Activated naive CD4-positive, alpha-beta T cell treated with Interleukin-2 at 50 U/mL for 16 hours (primary cell): Measurements from ENCODE around the gene DNAJB14.

Experiments
- DNase-seq: peaks from one replicate; pipeline ENCODE4 v3.0.0-alpha.2; 2020

DNAJB14 gene

DNA sequence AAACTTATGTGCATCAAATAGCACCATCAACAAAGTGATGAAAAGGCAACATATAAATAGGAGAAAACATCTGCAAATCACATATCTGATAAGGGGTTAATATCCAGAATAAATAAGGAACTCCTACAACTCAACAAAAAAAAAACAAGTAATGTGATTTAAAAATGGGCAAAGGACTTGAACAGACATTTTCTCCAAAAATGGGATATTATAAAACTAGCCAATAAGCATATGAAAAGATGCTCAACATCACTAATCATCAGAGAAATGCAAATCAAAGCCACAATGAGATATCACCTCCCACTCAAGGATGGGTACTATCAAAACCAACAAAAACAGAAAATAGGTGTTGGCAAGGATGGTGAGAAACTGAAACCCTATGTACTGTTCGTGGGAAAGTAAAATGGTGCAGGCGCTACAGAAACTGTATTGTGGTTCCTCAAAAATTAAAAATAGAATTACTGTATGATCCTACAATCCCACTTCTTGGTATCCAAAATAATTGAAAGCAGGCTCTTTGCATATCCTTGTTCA lies 2.4 kb downstream of the DNAJB14 start:
- DNase-seq = no peak

DNA sequence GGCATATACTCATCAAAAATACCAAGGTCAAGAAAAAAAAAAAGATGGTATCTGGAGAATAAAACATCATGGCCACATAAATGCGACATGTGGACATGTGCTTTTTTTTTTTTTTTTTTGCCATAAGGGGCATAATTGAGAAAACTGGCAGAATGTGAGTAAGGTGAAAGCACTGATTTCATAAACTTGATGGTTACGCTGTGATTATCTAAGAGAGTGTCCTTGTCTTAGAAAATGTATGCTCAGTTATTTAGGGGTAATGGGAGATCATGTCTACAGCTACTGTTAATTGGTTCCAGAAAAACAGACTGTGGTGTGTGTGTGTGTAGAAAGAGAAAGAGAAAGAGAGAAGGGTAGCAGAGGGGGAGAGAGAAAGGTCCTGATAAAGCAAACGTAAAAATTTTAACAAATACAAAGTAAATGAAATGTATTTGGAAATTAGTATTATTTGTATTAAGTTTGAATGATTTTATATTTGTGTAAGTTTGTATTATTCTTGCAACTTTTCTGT lies 8.1 kb downstream of the DNAJB14 start:
- no peak for DNase-seq

GRCh38 chr4:99934891-99935290 lies 11.5 kb downstream of the DNAJB14 start:
- DNase-seq = no peak

- no peak for DNase-seq
Observed at GRCh38 chr4:99927566-99927965, 18.9 kb downstream of the DNAJB14 start.

GRCh38 chr4:99921174-99921573 lies 25.2 kb downstream of the DNAJB14 start:
- DNase-seq = no peak

GRCh38 chr4:99918656-99919055 lies 27.8 kb downstream of the DNAJB14 start:
- no peak for DNase-seq

DNA sequence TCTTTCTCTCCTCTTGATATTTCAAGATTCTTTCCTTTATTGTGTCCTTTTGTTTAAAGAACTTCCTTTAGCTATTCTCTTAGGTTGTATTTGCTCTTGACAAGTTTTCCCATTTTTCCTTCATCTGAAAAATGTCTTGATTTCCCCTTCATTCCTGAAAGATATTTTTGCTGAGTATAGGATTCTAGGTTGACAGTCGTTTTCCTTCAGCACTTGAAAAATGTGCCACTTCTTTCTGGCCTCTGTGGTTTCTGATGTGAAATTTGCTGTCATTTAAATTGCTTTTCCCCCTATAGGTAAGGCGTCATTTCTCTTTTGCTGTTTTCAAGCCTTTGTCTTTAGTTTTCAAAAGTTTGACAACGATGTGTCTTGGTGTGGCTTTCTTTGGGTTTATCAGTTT lies 28.8 kb downstream of the DNAJB14 start:
- DNase-seq = no peak

DNA sequence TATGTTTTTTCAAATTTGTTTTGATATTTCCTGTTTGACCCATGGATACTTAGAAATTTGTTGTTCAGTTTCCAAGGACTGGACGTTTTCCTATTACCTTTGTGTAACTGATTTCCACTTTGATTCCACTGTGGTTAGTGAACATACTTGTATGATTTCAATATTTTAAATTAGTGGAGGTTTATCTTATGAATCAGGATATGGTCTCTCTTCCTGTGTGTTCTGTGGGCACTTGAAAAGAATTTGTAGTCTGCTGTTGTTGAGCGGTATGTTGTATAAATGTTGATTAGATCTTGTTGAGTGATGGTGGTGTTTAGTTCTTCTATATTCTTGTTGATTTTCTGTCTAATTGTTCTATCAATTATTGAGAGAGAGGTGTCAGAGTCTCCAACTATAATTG lies 31.0 kb downstream of the DNAJB14 start:
- no peak for DNase-seq

DNA sequence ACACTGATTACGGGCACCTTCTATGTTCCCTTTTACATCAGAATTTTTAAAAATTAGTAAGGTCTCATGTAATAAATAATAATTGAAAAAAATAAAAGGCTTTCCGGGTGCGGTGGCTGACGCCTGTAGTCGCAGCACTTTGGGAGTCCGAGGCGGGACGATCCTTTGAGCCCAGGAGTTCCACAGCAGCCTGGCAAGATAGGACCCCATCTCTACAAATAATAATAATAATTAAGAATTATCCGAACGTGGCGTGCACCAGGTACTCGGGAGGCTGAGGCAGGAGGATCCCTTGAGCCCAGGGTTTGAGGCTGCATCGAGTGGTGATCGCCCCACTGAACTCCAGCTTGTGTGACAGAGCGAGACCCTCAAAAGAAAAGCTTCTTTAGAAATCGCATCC lies 51.4 kb downstream of the DNAJB14 start:
- DNase-seq = no peak

- DNase-seq = peak; percentile 91
Observed at GRCh38 chr4:99894161-99894997, 52.0 kb downstream of the DNAJB14 start, which contains the start of gene LAMTOR3. TSS of gene LAMTOR3 (minus strand) at chr4:99894427. CDS start at chr4:99893963, 464 bp downstream.

GRCh38 chr4:99893839-99894160 lies 52.6 kb downstream of the DNAJB14 start:
- no peak for DNase-seq

DNA sequence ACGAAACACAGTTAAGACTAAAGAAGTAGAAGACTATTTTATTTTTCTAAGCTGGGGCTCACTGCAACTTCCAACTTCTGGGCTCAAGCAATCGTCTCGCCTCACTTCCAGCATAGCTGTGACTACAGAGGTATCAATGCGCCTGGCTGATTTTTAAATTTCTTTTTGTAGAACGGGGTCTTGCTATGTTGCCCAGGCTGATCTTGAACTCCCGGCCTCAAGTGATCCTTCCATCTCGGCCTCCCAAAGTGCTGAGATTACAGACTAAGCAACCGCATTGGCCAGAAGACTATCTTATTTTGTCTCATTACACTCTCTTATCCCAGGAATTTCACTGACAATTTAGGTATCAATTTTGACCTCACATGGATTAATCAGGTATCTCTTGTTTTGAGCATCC lies 53.4 kb downstream of the DNAJB14 start:
- DNase-seq = no peak

DNA sequence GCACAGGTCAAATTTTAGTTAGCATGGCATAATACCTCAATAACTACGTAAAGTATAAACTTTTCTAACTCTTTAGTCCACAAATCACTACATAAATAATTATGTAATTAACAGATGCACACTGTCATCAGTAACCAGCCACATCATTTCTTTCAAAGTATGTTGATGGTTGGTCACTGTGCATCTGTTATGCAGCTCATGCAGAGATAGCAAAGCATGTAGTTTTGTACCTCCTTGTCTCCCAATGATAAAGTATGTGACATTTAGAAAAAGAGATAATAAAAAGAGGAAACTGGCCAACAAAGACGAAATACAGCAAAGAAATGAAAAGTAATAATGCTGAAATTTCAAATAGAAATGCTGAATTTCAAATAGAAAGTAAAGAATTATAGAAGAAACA lies 55.1 kb downstream of the DNAJB14 start:
- DNase-seq = no peak

- no peak for DNase-seq
Observed at GRCh38 chr4:99887837-99888236, 58.6 kb downstream of the DNAJB14 start.

DNA sequence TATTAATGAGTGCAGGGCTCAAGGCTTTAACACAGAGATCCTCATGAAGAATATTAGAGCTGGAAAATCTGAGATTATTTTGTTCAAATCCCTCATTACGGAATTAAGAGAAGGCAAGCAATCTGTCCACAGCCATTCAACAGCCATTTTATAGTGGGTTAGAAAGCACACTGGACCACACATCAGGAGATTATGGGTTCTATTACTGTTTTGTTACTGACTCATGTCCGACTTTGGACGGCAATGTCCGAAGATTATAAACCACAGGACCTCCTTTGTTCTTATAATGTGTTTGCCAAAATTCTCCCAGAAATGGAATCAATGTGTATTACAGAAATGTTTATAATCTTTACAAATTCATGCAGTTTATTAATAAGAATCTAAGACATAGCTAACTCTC lies 60.3 kb downstream of the DNAJB14 start:
- no peak for DNase-seq

DNA sequence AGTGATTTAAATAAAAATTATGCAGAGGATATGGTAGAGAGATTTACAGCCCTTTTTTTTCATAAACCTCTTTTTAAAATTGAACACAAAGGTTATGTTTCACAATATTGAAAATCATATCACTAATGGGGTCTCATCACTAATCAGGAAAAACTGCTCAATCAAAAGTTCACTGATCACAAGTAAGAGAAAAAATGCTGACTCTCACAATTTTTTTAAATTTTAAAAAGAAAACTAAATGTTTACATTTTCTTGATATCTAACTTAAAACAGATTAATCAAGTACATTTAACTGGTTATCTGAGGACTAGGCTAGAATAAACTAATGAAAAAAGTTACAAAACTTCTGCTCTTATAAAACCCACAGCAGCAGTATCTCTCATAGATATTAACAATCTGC lies 60.7 kb downstream of the DNAJB14 start:
- no peak for DNase-seq

- no peak for DNase-seq
Observed at GRCh38 chr4:99885063-99885664, 61.3 kb downstream of the DNAJB14 start.

GRCh38 chr4:99879458-99879857 lies 67.0 kb downstream of the DNAJB14 start:
- no peak for DNase-seq

DNA sequence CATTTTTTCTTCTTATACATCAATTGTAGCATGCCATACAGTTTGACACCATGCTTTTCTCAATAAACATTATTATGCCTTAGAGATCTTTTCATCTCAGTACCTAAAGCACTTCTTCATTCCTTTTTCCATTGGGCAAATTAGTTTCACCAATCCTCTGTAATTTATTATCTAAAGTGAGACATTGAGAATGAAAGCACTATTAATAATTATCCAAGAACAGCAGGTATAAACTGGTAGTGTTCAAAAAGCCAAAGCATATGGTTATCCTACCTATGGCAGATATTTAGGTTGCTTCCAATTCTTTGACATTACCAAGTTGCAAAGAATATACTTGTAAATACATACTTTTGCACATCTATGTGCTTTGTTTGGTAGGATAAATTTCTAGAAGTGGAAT lies 67.8 kb downstream of the DNAJB14 start:
- no peak for DNase-seq

DNA sequence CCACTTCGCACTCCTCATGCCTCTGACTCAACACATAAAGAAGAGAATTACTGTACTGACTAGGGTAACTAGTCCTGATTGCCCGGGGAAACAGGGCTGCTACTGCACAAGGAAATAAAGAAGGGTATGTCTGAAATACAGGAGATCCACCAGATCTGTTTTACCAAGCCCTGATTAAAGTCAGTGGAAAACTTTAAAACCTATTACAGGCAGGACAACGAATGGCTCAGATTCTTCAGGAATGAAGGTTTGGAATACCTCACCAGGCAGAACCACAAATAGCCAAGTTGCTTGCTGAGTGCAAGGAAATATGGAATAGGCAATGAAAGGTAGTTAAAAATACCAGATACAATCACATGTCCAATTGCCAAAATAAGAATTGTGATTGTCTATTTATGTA lies 69.5 kb downstream of the DNAJB14 start:
- no peak for DNase-seq

- no peak for DNase-seq
Observed at GRCh38 chr4:99875071-99875470, 71.3 kb downstream of the DNAJB14 start.

DNA sequence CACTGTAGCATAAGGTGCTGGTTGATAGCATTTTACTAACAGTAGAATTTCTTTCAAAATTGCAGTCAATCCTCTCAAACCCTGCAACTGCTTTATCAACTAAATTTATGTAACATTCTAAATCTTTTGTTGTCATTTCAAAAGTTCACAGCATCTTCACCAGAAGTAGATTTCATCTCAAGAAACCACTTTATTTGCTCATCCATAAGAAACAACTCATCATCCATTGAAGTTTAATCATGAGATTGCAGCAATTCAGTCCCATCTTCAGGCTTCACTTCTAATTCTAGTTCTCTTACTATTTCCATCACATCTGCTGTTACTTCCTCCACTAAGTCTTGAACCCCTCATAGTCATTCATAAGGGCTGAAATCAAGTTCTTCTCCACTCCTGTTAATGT lies 73.8 kb downstream of the DNAJB14 start:
- no peak for DNase-seq

GRCh38 chr4:99868126-99868596 lies 78.3 kb downstream of the DNAJB14 start:
- no peak for DNase-seq

DNA sequence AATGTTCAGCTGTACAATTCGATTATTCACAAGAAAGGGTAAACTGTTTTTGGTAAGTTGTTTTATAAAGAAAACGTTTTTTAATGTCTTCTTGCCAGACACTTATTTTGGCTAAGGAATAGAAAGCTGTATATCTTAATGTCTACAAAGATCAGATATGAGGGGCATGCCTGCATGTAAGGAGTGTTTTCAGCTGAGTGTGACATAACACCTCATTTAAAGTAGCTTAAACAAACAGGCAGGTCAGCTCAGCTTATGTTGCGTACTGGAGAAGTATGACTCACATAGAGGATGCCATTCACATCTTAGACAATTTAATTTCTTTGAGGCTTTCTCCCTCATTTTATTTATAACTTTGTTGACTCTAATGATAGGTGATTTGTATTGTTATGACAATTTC lies 82.6 kb downstream of the DNAJB14 start:
- no peak for DNase-seq
